ENCODE measurements around the gene EI24. TPM values are rescaled to one million over a fixed set of nuclear protein-coding genes. Genes with fewer than 3 reads are reported as not detected.

Gene EI24
- total and polyA plus RNA-seq, 2 of the 8 experiments (the other 6 are each of a cell fraction or from before 2014, with no cell fraction given) = 135 to 264 TPM

DNA sequence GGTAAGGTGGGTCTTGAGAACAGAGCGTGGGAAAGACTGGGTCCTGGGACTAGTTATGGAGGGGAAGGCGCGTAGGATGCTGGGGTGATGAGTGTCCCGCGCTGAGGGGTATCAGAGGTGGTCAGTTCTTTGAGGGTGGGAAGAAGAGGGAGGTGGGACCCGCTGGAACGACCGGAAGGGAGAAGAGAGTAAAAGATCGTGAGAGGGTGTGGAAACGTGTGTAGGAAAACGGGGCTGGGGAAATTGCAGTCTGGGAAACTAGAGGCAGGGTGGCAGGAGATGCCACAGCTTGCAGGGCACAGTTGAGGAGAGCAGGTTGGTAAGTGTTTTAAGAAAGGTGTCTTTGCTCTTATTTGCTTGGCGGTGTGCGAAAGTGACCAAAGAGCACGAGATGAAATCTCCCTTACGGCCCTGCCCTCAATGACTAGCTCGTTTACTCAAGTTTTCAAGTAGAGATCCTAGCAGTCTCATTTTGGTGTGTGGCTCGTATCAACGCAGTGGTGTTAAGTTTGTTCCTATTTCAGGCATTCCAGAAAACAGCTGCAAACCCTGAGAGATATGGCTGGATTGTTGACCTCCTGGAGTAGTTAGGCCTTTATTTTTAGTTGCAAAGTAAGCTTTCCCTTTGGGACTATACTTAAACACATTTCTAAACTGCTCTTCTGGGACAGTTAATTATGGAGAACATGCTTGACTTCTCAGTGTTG lies 24.0 kb downstream of the EI24 start (continued):
- TF ChIP-seq KDM4A (IDR thresholded peaks at IDR 0.05; ENCODE audit: low read depth, low read length, severe bottlenecking) (peak; percentile 30), SAP30 (IDR thresholded peaks at IDR 0.05; ENCODE audit: insufficient read depth, insufficient replicate concordance, low read length) (peak; percentile 89), SIRT6 (IDR thresholded peaks at IDR 0.05; ENCODE audit: low read length) (no peak), RAD21 (IDR thresholded peaks at IDR 0.05 in 1 of 2, conservative IDR thresholded peaks at IDR 0.05 in 1 of 2; ENCODE audit: low read depth in 2 of 2, low read length in 2 of 2) (no peak), NANOG (IDR thresholded peaks at IDR 0.05; ENCODE audit: insufficient read depth, low read depth, low read length, poor library complexity, severe bottlenecking) (no peak), BRCA1 (IDR thresholded peaks at IDR 0.05; ENCODE audit: low read depth, low read length) (no peak), TCF12 (IDR thresholded peaks at IDR 0.05; ENCODE audit: low read depth, low read length) (no peak), GTF2F1 (IDR thresholded peaks at IDR 0.05; ENCODE audit: borderline replicate concordance, low read depth, low read length) (no peak), POLR2AphosphoS5 (IDR thresholded peaks at IDR 0.05; ENCODE audit: low read depth, low read length) (0 out of 2 replicates have a peak, but pooled peaks have one; percentile 8), SUZ12 (IDR thresholded peaks at IDR 0.05; ENCODE audit: low read length) (peak; percentile 10; the same call in 1 of the 2 replicates), SP1 (IDR thresholded peaks at IDR 0.05; ENCODE audit: low read depth, low read length) (0 out of 2 replicates have a peak, but pooled peaks have one; percentile 11), CBX5 (IDR thresholded peaks at IDR 0.05; ENCODE audit: low read depth, low read length) (no peak), SIN3A (conservative IDR thresholded peaks at IDR 0.05 in 1 of 2, IDR thresholded peaks at IDR 0.05 in 1 of 2; ENCODE audit: low read depth in 1 of 2, low read length in 2 of 2) (peak in 1 of 2 experiments; percentile 1; a peak in 1 of 4 replicates), SP4 (IDR thresholded peaks at IDR 0.05; ENCODE audit: low read length) (no peak), TAF7 (optimal IDR thresholded peaks at IDR 0.05; ENCODE audit: borderline replicate concordance, low read depth, low read length) (no peak), POU5F1 (IDR thresholded peaks at IDR 0.05; ENCODE audit: low read depth, low read length) (no peak), CREB1 (IDR thresholded peaks at IDR 0.05) (no peak), SRF (IDR thresholded peaks at IDR 0.05; ENCODE audit: low read depth, low read length) (no peak), ATF3 (IDR thresholded peaks at IDR 0.05; ENCODE audit: insufficient read depth, low read depth, low read length) (no peak), JUN (IDR thresholded peaks at IDR 0.05; ENCODE audit: low read depth, low read length) (no peak)
- TF ChIP-seq, protein P1, sequence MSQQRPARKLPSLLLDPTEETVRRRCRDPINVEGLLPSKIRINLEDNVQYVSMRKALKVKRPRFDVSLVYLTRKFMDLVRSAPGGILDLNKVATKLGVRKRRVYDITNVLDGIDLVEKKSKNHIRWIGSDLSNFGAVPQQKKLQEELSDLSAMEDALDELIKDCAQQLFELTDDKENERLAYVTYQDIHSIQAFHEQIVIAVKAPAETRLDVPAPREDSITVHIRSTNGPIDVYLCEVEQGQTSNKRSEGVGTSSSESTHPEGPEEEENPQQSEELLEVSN (IDR thresholded peaks at IDR 0.05) = no peak

Data from H1 (cell line).